ENCODE data around the gene IGSF5.
"Not testable (repeated sequence)": the region's sequence is repeated elsewhere in the genome, so short reads cannot be mapped to it uniquely, and the experiment has no call there.

GRCh38 chr21:39744883-39745282 is at the start of gene IGSF5:
- TF ChIP-seq EZH2phosphoT487 (IDR thresholded peaks at IDR 0.05; ENCODE audit: borderline replicate concordance, low read depth, low read length); CTCF (conservative IDR thresholded peaks at IDR 0.05; ENCODE audit: low read length): not testable (repeated sequence)
